Ishikawa (cell line): ENCODE results near the gene GNAL.

Experiments
- CEBPB ChIP-seq: IDR thresholded peaks from 2 replicates; pipeline ENCODE4 v1.6.1; 2012
- EP300 ChIP-seq: IDR thresholded peaks from 2 replicates; pipeline ENCODE4 v1.6.1; 2012; ENCODE audit warnings: borderline replicate concordance
- TEAD4 ChIP-seq: IDR thresholded peaks from 2 replicates; pipeline ENCODE4 v1.6.1; 2012
- TF ChIP-seq, protein P1 (sequence below): IDR thresholded peaks from 2 replicates; pipeline ENCODE4 v1.6.1; 2012; ENCODE audit warnings: low read depth, mild to moderate bottlenecking
- TF ChIP-seq, protein P2 (sequence below): IDR thresholded peaks from 2 replicates; pipeline ENCODE4 v1.6.1; 2012

DNA sequence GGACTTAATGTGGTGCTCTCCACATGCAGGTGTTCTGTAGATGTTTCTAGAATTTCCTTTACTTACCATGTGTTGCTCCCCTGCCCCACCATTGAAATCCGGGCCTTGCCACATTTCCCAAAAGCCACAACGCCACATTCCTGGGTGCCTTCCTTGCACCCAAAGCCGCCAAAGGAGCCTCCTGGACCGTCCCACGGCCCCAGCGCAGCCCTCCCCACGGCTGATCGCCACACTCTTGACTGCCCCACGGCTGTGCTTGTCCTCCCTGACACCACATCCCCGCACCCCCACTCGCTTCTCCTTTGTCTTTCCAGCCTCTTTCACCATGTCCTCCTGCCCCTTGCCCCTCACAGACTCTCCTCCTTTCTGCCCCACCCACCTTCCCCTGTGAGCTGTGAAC is 121.9 kb downstream of the GNAL start:
- TF ChIP-seq CEBPB (no peak), EP300 (no peak), TEAD4 (no peak)
- TF ChIP-seq, protein P1, sequence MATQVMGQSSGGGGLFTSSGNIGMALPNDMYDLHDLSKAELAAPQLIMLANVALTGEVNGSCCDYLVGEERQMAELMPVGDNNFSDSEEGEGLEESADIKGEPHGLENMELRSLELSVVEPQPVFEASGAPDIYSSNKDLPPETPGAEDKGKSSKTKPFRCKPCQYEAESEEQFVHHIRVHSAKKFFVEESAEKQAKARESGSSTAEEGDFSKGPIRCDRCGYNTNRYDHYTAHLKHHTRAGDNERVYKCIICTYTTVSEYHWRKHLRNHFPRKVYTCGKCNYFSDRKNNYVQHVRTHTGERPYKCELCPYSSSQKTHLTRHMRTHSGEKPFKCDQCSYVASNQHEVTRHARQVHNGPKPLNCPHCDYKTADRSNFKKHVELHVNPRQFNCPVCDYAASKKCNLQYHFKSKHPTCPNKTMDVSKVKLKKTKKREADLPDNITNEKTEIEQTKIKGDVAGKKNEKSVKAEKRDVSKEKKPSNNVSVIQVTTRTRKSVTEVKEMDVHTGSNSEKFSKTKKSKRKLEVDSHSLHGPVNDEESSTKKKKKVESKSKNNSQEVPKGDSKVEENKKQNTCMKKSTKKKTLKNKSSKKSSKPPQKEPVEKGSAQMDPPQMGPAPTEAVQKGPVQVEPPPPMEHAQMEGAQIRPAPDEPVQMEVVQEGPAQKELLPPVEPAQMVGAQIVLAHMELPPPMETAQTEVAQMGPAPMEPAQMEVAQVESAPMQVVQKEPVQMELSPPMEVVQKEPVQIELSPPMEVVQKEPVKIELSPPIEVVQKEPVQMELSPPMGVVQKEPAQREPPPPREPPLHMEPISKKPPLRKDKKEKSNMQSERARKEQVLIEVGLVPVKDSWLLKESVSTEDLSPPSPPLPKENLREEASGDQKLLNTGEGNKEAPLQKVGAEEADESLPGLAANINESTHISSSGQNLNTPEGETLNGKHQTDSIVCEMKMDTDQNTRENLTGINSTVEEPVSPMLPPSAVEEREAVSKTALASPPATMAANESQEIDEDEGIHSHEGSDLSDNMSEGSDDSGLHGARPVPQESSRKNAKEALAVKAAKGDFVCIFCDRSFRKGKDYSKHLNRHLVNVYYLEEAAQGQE = no peak
- TF ChIP-seq, protein P2, sequence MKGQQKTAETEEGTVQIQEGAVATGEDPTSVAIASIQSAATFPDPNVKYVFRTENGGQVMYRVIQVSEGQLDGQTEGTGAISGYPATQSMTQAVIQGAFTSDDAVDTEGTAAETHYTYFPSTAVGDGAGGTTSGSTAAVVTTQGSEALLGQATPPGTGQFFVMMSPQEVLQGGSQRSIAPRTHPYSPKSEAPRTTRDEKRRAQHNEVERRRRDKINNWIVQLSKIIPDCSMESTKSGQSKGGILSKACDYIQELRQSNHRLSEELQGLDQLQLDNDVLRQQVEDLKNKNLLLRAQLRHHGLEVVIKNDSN = no peak
